ENCODE data around the gene SOX4. TPM values are rescaled to one million over a fixed set of nuclear protein-coding genes. Genes with fewer than 3 reads are reported as not detected.

Gene SOX4
- total and polyA plus RNA-seq, 2 donors from 2014 or later, result 5.5 to 36.5 TPM

GRCh38 chr6:21608601-21609000 is 15.1 kb downstream of the SOX4 start:
- Histone ChIP-seq H3K4me1 (ENCODE audit: control insufficient read depth in 2 of 3, insufficient read depth in 2 of 3, low read depth in 1 of 3, low read length in 3 of 3) (peaks cover 0 to 5% (median 5%) of the 10 kb centered on the region in 3 donors), H3K4me3 (ENCODE audit: low read length in 3 of 3) (no peak overlapping the region), H3K27me3 (ENCODE audit: control insufficient read depth, insufficient read depth, low read length) (no peaks in the 10 kb centered on the region), H3K9ac (ENCODE audit: low read length in 3 of 3) (no peak overlapping the region), H3K36me3 (ENCODE audit: control insufficient read depth in 2 of 3, insufficient read depth in 3 of 3, low read length in 3 of 3) (no peaks in the 10 kb centered on the region), H3K27ac (ENCODE audit: low read depth in 2 of 2, low read length in 2 of 2) (no peak overlapping the region), H3K9me3 (ENCODE audit: control insufficient read depth in 2 of 3, insufficient read depth in 1 of 3, low read length in 3 of 3) (no peaks in the 10 kb centered on the region)
- no peak for FAIRE-seq
- no peak for DNase-seq
- intact Hi-C loops (cut with DNase I), result no loop called here
- TF ChIP-seq, protein P1, sequence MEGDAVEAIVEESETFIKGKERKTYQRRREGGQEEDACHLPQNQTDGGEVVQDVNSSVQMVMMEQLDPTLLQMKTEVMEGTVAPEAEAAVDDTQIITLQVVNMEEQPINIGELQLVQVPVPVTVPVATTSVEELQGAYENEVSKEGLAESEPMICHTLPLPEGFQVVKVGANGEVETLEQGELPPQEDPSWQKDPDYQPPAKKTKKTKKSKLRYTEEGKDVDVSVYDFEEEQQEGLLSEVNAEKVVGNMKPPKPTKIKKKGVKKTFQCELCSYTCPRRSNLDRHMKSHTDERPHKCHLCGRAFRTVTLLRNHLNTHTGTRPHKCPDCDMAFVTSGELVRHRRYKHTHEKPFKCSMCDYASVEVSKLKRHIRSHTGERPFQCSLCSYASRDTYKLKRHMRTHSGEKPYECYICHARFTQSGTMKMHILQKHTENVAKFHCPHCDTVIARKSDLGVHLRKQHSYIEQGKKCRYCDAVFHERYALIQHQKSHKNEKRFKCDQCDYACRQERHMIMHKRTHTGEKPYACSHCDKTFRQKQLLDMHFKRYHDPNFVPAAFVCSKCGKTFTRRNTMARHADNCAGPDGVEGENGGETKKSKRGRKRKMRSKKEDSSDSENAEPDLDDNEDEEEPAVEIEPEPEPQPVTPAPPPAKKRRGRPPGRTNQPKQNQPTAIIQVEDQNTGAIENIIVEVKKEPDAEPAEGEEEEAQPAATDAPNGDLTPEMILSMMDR (IDR thresholded peaks at IDR 0.05; ENCODE audit: borderline replicate concordance, extremely low read depth, insufficient read depth), result no peak

DNA sequence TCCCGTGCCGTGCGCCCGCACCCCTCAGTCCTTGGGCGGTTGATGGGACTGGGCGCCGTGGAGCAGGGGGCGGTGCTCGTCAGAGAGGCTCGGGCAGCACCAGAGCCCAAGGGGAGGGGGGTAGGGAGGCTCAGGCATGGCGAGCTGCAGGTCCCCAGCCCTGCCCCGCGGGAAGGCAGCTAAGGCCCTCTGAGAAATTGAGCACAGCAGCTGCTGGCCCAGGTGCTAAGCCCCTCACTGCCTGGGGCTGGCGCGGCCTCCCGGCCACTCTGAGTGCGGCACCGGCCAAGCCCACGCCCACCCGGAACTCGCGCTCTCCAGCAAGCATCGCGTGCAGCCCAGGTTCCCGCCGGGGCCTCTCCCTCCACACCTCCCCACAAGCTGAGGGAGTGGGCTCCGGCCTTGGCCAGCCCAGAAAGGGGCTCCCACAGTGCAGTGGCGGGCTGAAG is 16.4 kb downstream of the SOX4 start:
- no peak overlapping the region for H3K9ac ChIP-seq (ENCODE audit: low read length in 3 of 3)
- no peaks in the 10 kb centered on the region for H3K4me1 ChIP-seq (ENCODE audit: control insufficient read depth in 2 of 3, insufficient read depth in 2 of 3, low read depth in 1 of 3, low read length in 3 of 3)
- FAIRE-seq (no peak), DNase-seq (peak in 1 of 5 donors; percentile 66)
- TF ChIP-seq, protein P1 (IDR thresholded peaks at IDR 0.05; ENCODE audit: borderline replicate concordance, extremely low read depth, insufficient read depth), result no peak
- no peak overlapping the region for H3K27ac ChIP-seq (ENCODE audit: low read depth in 2 of 2, low read length in 2 of 2)
- no peaks in the 10 kb centered on the region for H3K9me3 ChIP-seq (ENCODE audit: control insufficient read depth in 2 of 3, insufficient read depth in 1 of 3, low read length in 3 of 3)
- no peaks in the 10 kb centered on the region for H3K27me3 ChIP-seq (ENCODE audit: control insufficient read depth, insufficient read depth, low read length)
- no peaks in the 10 kb centered on the region for H3K36me3 ChIP-seq (ENCODE audit: control insufficient read depth in 2 of 3, insufficient read depth in 3 of 3, low read length in 3 of 3)
- H3K4me3 ChIP-seq (ENCODE audit: low read length in 3 of 3), result no peak overlapping the region
- intact Hi-C loops (cut with DNase I), result no loop called here

GRCh38 chr6:21610341-21610740 is 16.8 kb downstream of the SOX4 start:
- DNase-seq, result no peak
- Histone ChIP-seq H3K27ac (ENCODE audit: low read depth in 2 of 2, low read length in 2 of 2) (no peak overlapping the region), H3K4me1 (ENCODE audit: control insufficient read depth in 2 of 3, insufficient read depth in 2 of 3, low read depth in 1 of 3, low read length in 3 of 3) (no peaks in the 10 kb centered on the region), H3K27me3 (ENCODE audit: control insufficient read depth, insufficient read depth, low read length) (no peaks in the 10 kb centered on the region), H3K9me3 (ENCODE audit: control insufficient read depth in 2 of 3, insufficient read depth in 1 of 3, low read length in 3 of 3) (no peaks in the 10 kb centered on the region), H3K4me3 (ENCODE audit: low read length in 3 of 3) (no peak overlapping the region), H3K36me3 (ENCODE audit: control insufficient read depth in 2 of 3, insufficient read depth in 3 of 3, low read length in 3 of 3) (no peaks in the 10 kb centered on the region), H3K9ac (ENCODE audit: low read length in 3 of 3) (no peak overlapping the region)
- intact Hi-C loops (cut with DNase I), result no loop called here
- TF ChIP-seq, protein P1 (IDR thresholded peaks at IDR 0.05; ENCODE audit: borderline replicate concordance, extremely low read depth, insufficient read depth), result no peak
- FAIRE-seq, result no peak

DNA sequence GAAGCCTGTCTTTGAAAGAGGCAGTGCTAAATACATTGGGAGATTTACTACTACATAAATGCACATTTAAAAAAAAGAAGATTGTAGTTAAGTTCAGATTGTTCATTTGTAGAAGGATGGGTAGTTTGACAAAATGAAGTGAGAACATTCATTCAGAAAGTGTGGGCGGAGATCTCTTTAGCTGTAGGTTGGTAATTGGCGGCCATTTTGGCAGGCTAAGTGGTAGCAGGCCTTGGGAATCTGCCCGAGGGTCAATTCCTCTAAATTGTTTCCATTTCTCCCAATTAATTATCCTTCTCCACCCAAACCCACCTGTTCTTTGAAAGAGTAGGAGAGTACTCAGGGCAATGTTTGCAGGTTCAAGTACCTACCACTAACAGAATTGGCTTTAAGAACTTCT is 17.9 kb downstream of the SOX4 start:
- no peaks in the 10 kb centered on the region for H3K27me3 ChIP-seq (ENCODE audit: control insufficient read depth, insufficient read depth, low read length)
- H3K9me3 ChIP-seq (ENCODE audit: control insufficient read depth in 2 of 3, insufficient read depth in 1 of 3, low read length in 3 of 3), result no peaks in the 10 kb centered on the region
- FAIRE-seq (no peak), DNase-seq (no peak)
- H3K36me3 ChIP-seq (ENCODE audit: control insufficient read depth in 2 of 3, insufficient read depth in 3 of 3, low read length in 3 of 3), result no peaks in the 10 kb centered on the region
- intact Hi-C loops (cut with DNase I), result no loop called here
- no peak overlapping the region for H3K4me3 ChIP-seq (ENCODE audit: low read length in 3 of 3)
- no peaks in the 10 kb centered on the region for H3K4me1 ChIP-seq (ENCODE audit: control insufficient read depth in 2 of 3, insufficient read depth in 2 of 3, low read depth in 1 of 3, low read length in 3 of 3)
- TF ChIP-seq, protein P1 (IDR thresholded peaks at IDR 0.05; ENCODE audit: borderline replicate concordance, extremely low read depth, insufficient read depth), result no peak
- no peak overlapping the region for H3K27ac ChIP-seq (ENCODE audit: low read depth in 2 of 2, low read length in 2 of 2)
- H3K9ac ChIP-seq (ENCODE audit: low read length in 3 of 3), result no peak overlapping the region
